GM23338 (cell line): ENCODE results near the gene MED16. TPM values are rescaled to one million over a fixed set of nuclear protein-coding genes. Genes with fewer than 3 reads are reported as not detected.
"Not testable (repeated sequence)": the region's sequence is repeated elsewhere in the genome, so short reads cannot be mapped to it uniquely, and the experiment has no call there.

Experiments used
- ATAC-seq: fragments of 200-7000 bp; cut with Tn5 transposase; 3 replicates; pipeline ENCODE4 v1.9.1; 2020
- DNase-seq: peaks from one replicate; pipeline ENCODE4 v3.0.0-alpha.2; 2015; ENCODE audit warnings: low spot score
- H2AFZ ChIP-seq: fragments of 200-600 bp; sonication (generic); 2 replicates; pipeline ENCODE4 v1.8.0; 2016; ENCODE audit warnings: antibody characterized with exemption, mild to moderate bottlenecking, moderate library complexity
- H3F3A ChIP-seq: fragments of 200-600 bp; sonication (generic); replicated peaks from 2 replicates; pipeline ENCODE4 v1.8.0; 2017; ENCODE audit warnings: antibody characterized with exemption, mixed run types, low read depth
- H3K27ac ChIP-seq: fragments of 200-600 bp; sonication (generic); 2 replicates; pipeline ENCODE4 v1.6.1; 2016; ENCODE audit warnings: low read depth
- H3K27me3 ChIP-seq: fragments of 200-600 bp; sonication (generic); 2 replicates; pipeline ENCODE4 v1.8.0; 2016; ENCODE audit warnings: mild to moderate bottlenecking, mixed run types, moderate library complexity; ENCODE audit not compliant: insufficient read depth
- H3K36me3 ChIP-seq: fragments of 200-600 bp; sonication (generic); 2 replicates; pipeline ENCODE4 v1.8.0; 2016; ENCODE audit warnings: mild to moderate bottlenecking; ENCODE audit not compliant: insufficient read depth
- H3K4me1 ChIP-seq: fragments of 200-600 bp; sonication (generic); 2 replicates; pipeline ENCODE4 v1.8.0; 2016; ENCODE audit warnings: mild to moderate bottlenecking, moderate library complexity; ENCODE audit not compliant: insufficient read depth
- H3K4me2 ChIP-seq: fragments of 200-600 bp; sonication (generic); 2 replicates; pipeline ENCODE4 v1.7.1; 2017; ENCODE audit warnings: mixed run types
- H3K4me3 ChIP-seq: fragments of 200-600 bp; sonication (generic); 2 replicates; pipeline ENCODE4 v1.6.1; 2016; ENCODE audit warnings: mixed run types
- H3K79me2 ChIP-seq: fragments of 200-600 bp; sonication (generic); replicated peaks from 2 replicates; pipeline ENCODE4 v1.8.0; 2017; ENCODE audit warnings: mild to moderate bottlenecking; ENCODE audit not compliant: insufficient read depth
- H3K9me2 ChIP-seq: fragments of 200-600 bp; sonication (generic); 2 replicates; pipeline ENCODE4 v1.8.0; 2017; ENCODE audit not compliant: insufficient read depth
- H4K20me1 ChIP-seq: fragments of 200-600 bp; sonication (generic); replicated peaks from 2 replicates; pipeline ENCODE4 v1.8.0; 2017; ENCODE audit warnings: mild to moderate bottlenecking; ENCODE audit not compliant: insufficient read depth
- H3K27ac Mint-ChIP-seq: 2 replicates; pipeline ENCODE4 v1.8.0; 2020; ENCODE audit warnings: inconsistent platforms, mild to moderate bottlenecking, moderate library complexity, mixed read lengths
- H3K27me3 Mint-ChIP-seq: 3 replicates; pipeline ENCODE4 v1.8.0; 2022; ENCODE audit warnings: low read depth, mild to moderate bottlenecking, moderate library complexity, mixed read lengths, inconsistent platforms; ENCODE audit not compliant: insufficient read depth, poor library complexity
- H3K36me3 Mint-ChIP-seq: 3 replicates; pipeline ENCODE4 v1.8.0; 2021; ENCODE audit warnings: low read depth, mild to moderate bottlenecking, inconsistent platforms, moderate library complexity, mixed read lengths
- H3K4me1 Mint-ChIP-seq: 3 replicates; pipeline ENCODE4 v1.8.0; 2020; ENCODE audit warnings: mild to moderate bottlenecking, inconsistent platforms, mixed read lengths
- H3K4me3 Mint-ChIP-seq: 3 replicates; pipeline ENCODE4 v1.8.0; 2021; ENCODE audit warnings: moderate library complexity, mild to moderate bottlenecking, inconsistent platforms, mixed read lengths
- H3K9me3 Mint-ChIP-seq: 3 replicates; pipeline ENCODE4 v1.8.0; 2020; ENCODE audit warnings: moderate library complexity, mild to moderate bottlenecking, inconsistent platforms, mixed read lengths
- REST ChIP-seq: IDR thresholded peaks from one replicate; pipeline ENCODE4 v1.6.1; 2018; ENCODE audit warnings: antibody characterized with exemption; ENCODE audit not compliant: unreplicated experiment
- ZNF331 ChIP-seq: fragments of 250-450 bp; sonication (Bioruptor Pico); IDR thresholded peaks from 2 replicates; pipeline ENCODE4 v1.5.0; 2020; ENCODE audit warnings: low read depth, mild to moderate bottlenecking, moderate library complexity
- ZNF462 ChIP-seq: fragments of 250-450 bp; sonication (Bioruptor Pico); IDR thresholded peaks from 2 replicates; pipeline ENCODE4 v1.5.0; 2020; ENCODE audit warnings: mild to moderate bottlenecking, moderate library complexity
- polyA plus RNA-seq: library from polyadenylated mRNA; unstranded; fragments of >200 nt; fragmentation: Nextera tagmentation; extraction: Ambion mirVana; gene quantifications from 2 replicates; pipeline ENCODE4 v1.2.1, GENCODE V29; 2016
- total RNA-seq: library from RNA; depleted of rRNA; stranded (reverse); fragments of >200 nt; shearing (Covaris generic); gene quantifications from 2 replicates; pipeline ENCODE4 v1.2.3, GENCODE V29; 2014

Gene MED16
- total and polyA plus RNA-seq, 2 experiments from 2014 or later, result 52.7 to 73.6 TPM

- no peaks in the 10 kb centered on the region; the same call in 2 of the 3 replicates for H3K36me3 Mint-ChIP-seq
- Histone ChIP-seq H3K4me1 (no peaks in the 10 kb centered on the region), H4K20me1 (no peaks in the 10 kb centered on the region), H3K9me2 (no peaks in the 10 kb centered on the region), H3K27me3 (peaks cover 27% of the 10 kb centered on the region), H3K4me3 (peak overlapping the region; percentile 49), H3F3A (peaks cover 6% of the 10 kb centered on the region; the same call in 1 of the 2 replicates), H3K79me2 (no peaks in the 10 kb centered on the region), H3K27ac (no peak overlapping the region), H3K36me3 (no peaks in the 10 kb centered on the region), H3K4me2 (peak overlapping the region; percentile 65), H2AFZ (peak overlapping the region; percentile 76)
- peaks cover 2% of the 10 kb centered on the region; the same call in 1 of the 3 replicates for H3K4me1 Mint-ChIP-seq
- peak; percentile 76 for ATAC-seq
- H3K27me3 Mint-ChIP-seq, result peaks cover 31% of the 10 kb centered on the region
- H3K9me3 Mint-ChIP-seq, result peaks cover 4% of the 10 kb centered on the region; the same call in 2 of the 3 replicates
- peak overlapping the region; percentile 40; the same call in 1 of the 3 replicates for H3K4me3 Mint-ChIP-seq
- TF ChIP-seq REST (no peak), ZNF331 (CRISPR knock-in tag) (no peak)
- DNase-seq, result peak; percentile 79
- no peak overlapping the region for H3K27ac Mint-ChIP-seq
Measured at GRCh38 chr19:843180-843835, 49.7 kb downstream of the MED16 start.

GRCh38 chr19:842802-843179 is 50.2 kb downstream of the MED16 start:
- H3K79me2 ChIP-seq, H3K36me3 ChIP-seq, H3K27ac Mint-ChIP-seq, H3K9me2 ChIP-seq, ATAC-seq, DNase-seq, H3K4me1 ChIP-seq, H3K36me3 Mint-ChIP-seq, H3K9me3 Mint-ChIP-seq, H3K27ac ChIP-seq, H4K20me1 ChIP-seq, H3F3A ChIP-seq, H2AFZ ChIP-seq, H3K4me1 Mint-ChIP-seq: not testable (repeated sequence)
- peak overlapping the region; percentile 49; the same call in 1 of the 2 replicates for H3K4me3 ChIP-seq
- H3K4me2 ChIP-seq, result peak overlapping the region; percentile 65; the same call in 1 of the 2 replicates
- peaks cover 27% of the 10 kb centered on the region for H3K27me3 ChIP-seq
- peak overlapping the region; percentile 40; the same call in 1 of the 3 replicates for H3K4me3 Mint-ChIP-seq
- H3K27me3 Mint-ChIP-seq, result peaks cover 31% of the 10 kb centered on the region

- Histone ChIP-seq H3K4me1 (no peaks in the 10 kb centered on the region), H3F3A (peaks cover 6% of the 10 kb centered on the region; the same call in 1 of the 2 replicates), H4K20me1 (no peaks in the 10 kb centered on the region), H3K9me2 (no peaks in the 10 kb centered on the region), H3K4me3 (no peak within 1 kb of the TSS), H3K27ac (no peak within 1 kb of the TSS), H2AFZ (no peak within 1 kb of the TSS), H3K27me3 (peaks cover 27% of the 10 kb centered on the region), H3K79me2 (no peaks in the 10 kb centered on the region), H3K4me2 (no peak within 1 kb of the TSS), H3K36me3 (no peaks in the 10 kb centered on the region)
- Mint-ChIP-seq H3K4me1 (no peaks in the 10 kb centered on the region; the same call in 2 of the 3 replicates), H3K27ac (no peak within 1 kb of the TSS), H3K27me3 (peaks cover 33% of the 10 kb centered on the region), H3K36me3 (no peaks in the 10 kb centered on the region; the same call in 2 of the 3 replicates), H3K4me3 (peak within 1 kb of the TSS; percentile 2; the same call in 1 of the 3 replicates), H3K9me3 (peaks cover 4% of the 10 kb centered on the region; the same call in 2 of the 3 replicates)
- DNase-seq (no peak), ATAC-seq (no peak)
- TF ChIP-seq ZNF462, result no peak
Measured at GRCh38 chr19:840519-841206, 52.3 kb downstream of the MED16 start, which contains the start of gene PRTN3. Gene PRTN3 (plus strand): TSS chr19:840999. CDS start chr19:841009, 10 bp downstream.
